ENCODE measurements around the gene MOB3B.

DNA sequence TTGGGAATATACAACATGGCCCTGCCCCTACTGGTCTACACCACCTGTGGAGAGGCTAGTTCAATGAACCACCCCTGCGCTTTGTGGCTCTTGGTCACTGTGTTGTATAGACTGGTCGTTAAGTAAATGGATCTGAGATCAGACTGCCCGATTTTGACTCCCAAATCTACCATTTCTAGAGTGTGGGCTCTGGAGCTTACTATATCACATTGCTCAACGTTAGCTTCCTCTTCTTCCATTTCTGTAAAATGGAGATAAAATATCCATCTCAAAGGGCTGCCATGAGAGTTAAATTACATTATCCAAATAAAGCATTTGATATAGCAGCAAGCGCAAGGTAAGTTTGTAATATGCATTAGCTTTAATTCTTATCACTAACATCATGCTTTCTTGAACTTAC, 58.2 kb downstream of the MOB3B start:
- TF ChIP-seq, protein P1, sequence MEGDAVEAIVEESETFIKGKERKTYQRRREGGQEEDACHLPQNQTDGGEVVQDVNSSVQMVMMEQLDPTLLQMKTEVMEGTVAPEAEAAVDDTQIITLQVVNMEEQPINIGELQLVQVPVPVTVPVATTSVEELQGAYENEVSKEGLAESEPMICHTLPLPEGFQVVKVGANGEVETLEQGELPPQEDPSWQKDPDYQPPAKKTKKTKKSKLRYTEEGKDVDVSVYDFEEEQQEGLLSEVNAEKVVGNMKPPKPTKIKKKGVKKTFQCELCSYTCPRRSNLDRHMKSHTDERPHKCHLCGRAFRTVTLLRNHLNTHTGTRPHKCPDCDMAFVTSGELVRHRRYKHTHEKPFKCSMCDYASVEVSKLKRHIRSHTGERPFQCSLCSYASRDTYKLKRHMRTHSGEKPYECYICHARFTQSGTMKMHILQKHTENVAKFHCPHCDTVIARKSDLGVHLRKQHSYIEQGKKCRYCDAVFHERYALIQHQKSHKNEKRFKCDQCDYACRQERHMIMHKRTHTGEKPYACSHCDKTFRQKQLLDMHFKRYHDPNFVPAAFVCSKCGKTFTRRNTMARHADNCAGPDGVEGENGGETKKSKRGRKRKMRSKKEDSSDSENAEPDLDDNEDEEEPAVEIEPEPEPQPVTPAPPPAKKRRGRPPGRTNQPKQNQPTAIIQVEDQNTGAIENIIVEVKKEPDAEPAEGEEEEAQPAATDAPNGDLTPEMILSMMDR (conservative IDR thresholded peaks at IDR 0.05; ENCODE audit: low read depth, low read length): no peak
- no peak for TF ChIP-seq EZH2 (IDR thresholded peaks at IDR 0.05; ENCODE audit: borderline replicate concordance, low read depth, low read length, poor library complexity, severe bottlenecking)
